GM04504 (cell line): ENCODE data around the gene F12.
"Not testable (repeated sequence)": the region's sequence is repeated elsewhere in the genome, so short reads cannot be mapped to it uniquely, and the experiment has no call there.

Experiments used
- DNase-seq: peaks from one replicate; pipeline ENCODE4 v3.0.0-alpha.2; 2012; ENCODE audit warnings: low read depth

Gene F12

GRCh38 chr5:177387405-177387804, 22.0 kb downstream of the F12 start:
- DNase-seq: no peak

GRCh38 chr5:177386542-177386941, 22.8 kb downstream of the F12 start:
- DNase-seq: no peak

- DNase-seq: no peak
These were observed 23.6 kb downstream of the F12 start for GRCh38 chr5:177385720-177386119.

GRCh38 chr5:177384134-177384533, 25.2 kb downstream of the F12 start, which contains the start of gene SLC34A1:
TSS of gene SLC34A1 (plus strand) at chr5:177384434. CDS start at chr5:177385742, 1,308 bp downstream.
- no peak for DNase-seq

GRCh38 chr5:177383181-177383580, 26.2 kb downstream of the F12 start:
- DNase-seq: no peak

GRCh38 chr5:177382423-177383029, 26.8 kb downstream of the F12 start:
- no peak for DNase-seq

- DNase-seq: no peak
These were observed 28.6 kb downstream of the F12 start for GRCh38 chr5:177380805-177381126.

- DNase-seq: no peak
These were observed 30.2 kb downstream of the F12 start for GRCh38 chr5:177378884-177379883.

GRCh38 chr5:177377851-177378776, 31.2 kb downstream of the F12 start:
- DNase-seq: no peak

- no peak for DNase-seq
These were observed 33.3 kb downstream of the F12 start for GRCh38 chr5:177376107-177376506.

GRCh38 chr5:177375516-177375915, 33.8 kb downstream of the F12 start:
- DNase-seq: not testable (repeated sequence)

- DNase-seq: no peak
These were observed 35.2 kb downstream of the F12 start for GRCh38 chr5:177374211-177374610.

- no peak for DNase-seq
These were observed 35.6 kb downstream of the F12 start for GRCh38 chr5:177373806-177374205.

GRCh38 chr5:177372910-177373309, 36.5 kb downstream of the F12 start:
- DNase-seq: no peak

- DNase-seq: no peak
These were observed 37.1 kb downstream of the F12 start for GRCh38 chr5:177372034-177372896.

GRCh38 chr5:177371120-177372033, 38.0 kb downstream of the F12 start:
- DNase-seq: no peak

GRCh38 chr5:177370488-177371119, 38.8 kb downstream of the F12 start:
- DNase-seq: no peak

- no peak for DNase-seq
These were observed 39.5 kb downstream of the F12 start for GRCh38 chr5:177369645-177370440.
